IMR-90 (cell line): ENCODE results near the gene HTT. TPM values are rescaled to one million over a fixed set of nuclear protein-coding genes. Genes with fewer than 3 reads are reported as not detected.

Experiments used
- ATAC-seq: fragments of 200-7000 bp; cut with Tn5 transposase; 2 replicates; pipeline ENCODE4 v1.9.1; 2020; ENCODE audit warnings: low read depth, mild to moderate bottlenecking, moderate library complexity
- BruUV-seq: library from RNA; stranded (reverse); fragments of 400-500 nt; replicated peaks from 2 replicates; lab custom pipeline; 2021; lab: Mats Ljungman, UMichigan
- CTCF ChIA-PET: fragments of 300-600 bp; formaldehyde crosslinking; extraction: SDS; loops from one replicate; lab custom pipeline; 2021; ENCODE audit warnings: antibody characterized with exemption; lab: Yijun Ruan, JAX
- POLR2A ChIA-PET: fragments of 300-600 bp; sonication (Branson Sonifier 250); formaldehyde crosslinking; loops from one replicate; lab custom pipeline; 2022; ENCODE audit warnings: antibody characterized with exemption; ENCODE audit not compliant: unreplicated experiment; lab: Charles Lee
- DNase-seq: peaks from one replicate; pipeline ENCODE4 v3.0.0; 2013
- H2AFZ ChIP-seq: replicated peaks from 2 replicates; pipeline ENCODE3; 2013; ENCODE audit warnings: low read length, mild to moderate bottlenecking; ENCODE audit not compliant: poor library complexity
- H2AK5ac ChIP-seq: 2 replicates; pipeline ENCODE4 v1.6.1; 2013; ENCODE audit warnings: low read depth, low read length, inconsistent platforms
- H2AK9ac ChIP-seq: replicated peaks from 2 replicates; pipeline ENCODE3; 2013; ENCODE audit warnings: mild to moderate bottlenecking, low read depth, low read length, moderate library complexity; ENCODE audit not compliant: poor library complexity
- H2BK120ac ChIP-seq: 2 replicates; pipeline ENCODE4 v1.6.1; 2013; ENCODE audit warnings: low read depth, low read length, inconsistent platforms
- H2BK15ac ChIP-seq: 3 replicates; pipeline ENCODE4 v1.6.1; 2013; ENCODE audit warnings: low read depth, low read length, inconsistent platforms
- H2BK20ac ChIP-seq: 2 replicates; pipeline ENCODE4 v1.6.1; 2013; ENCODE audit warnings: low read depth, mild to moderate bottlenecking, inconsistent platforms, low read length, moderate library complexity
- H2BK5ac ChIP-seq: 2 replicates; pipeline ENCODE4 v1.6.1; 2013; ENCODE audit warnings: mild to moderate bottlenecking, low read depth, low read length, inconsistent platforms; ENCODE audit not compliant: poor library complexity, severe bottlenecking
- H3K14ac ChIP-seq: replicated peaks from 2 replicates; pipeline ENCODE4 v1.6.1; 2013; ENCODE audit warnings: low read depth, low read length, inconsistent platforms
- H3K18ac ChIP-seq: 2 replicates; pipeline ENCODE4 v1.6.1; 2013; ENCODE audit warnings: low read depth, low read length, control low read depth
- H3K23ac ChIP-seq: 2 replicates; pipeline ENCODE4 v1.6.1; 2013; ENCODE audit warnings: low read depth, low read length, inconsistent platforms
- H3K27ac ChIP-seq: 2 replicates; pipeline ENCODE4 v1.5.1; 2013; ENCODE audit warnings: mild to moderate bottlenecking, control low read depth, low read length; ENCODE audit not compliant: insufficient read depth
- H3K27me3 ChIP-seq: 2 replicates; pipeline ENCODE4 v1.6.1; 2013; ENCODE audit warnings: low read length; ENCODE audit not compliant: control insufficient read depth, insufficient read depth
- H3K36me3 ChIP-seq: 2 replicates; pipeline ENCODE4 v1.6.1; 2013; ENCODE audit warnings: low read length, mixed read lengths; ENCODE audit not compliant: control insufficient read depth, insufficient read depth
- H3K4ac ChIP-seq: 2 replicates; pipeline ENCODE4 v1.6.1; 2013; ENCODE audit warnings: low read depth, low read length, inconsistent platforms
- H3K4me1 ChIP-seq: 2 replicates; pipeline ENCODE4 v1.6.1; 2013; ENCODE audit warnings: low read length, mixed read lengths; ENCODE audit not compliant: control insufficient read depth, insufficient read depth
- H3K4me2 ChIP-seq: 2 replicates; pipeline ENCODE4 v1.6.1; 2013; ENCODE audit warnings: low read depth, mild to moderate bottlenecking, control low read depth, low read length, moderate library complexity
- H3K4me3 ChIP-seq: 2 replicates; pipeline ENCODE4 v1.5.1; 2013; ENCODE audit warnings: low read depth, mild to moderate bottlenecking, control low read depth, low read length, moderate library complexity; ENCODE audit not compliant: insufficient read depth
- H3K56ac ChIP-seq: 2 replicates; pipeline ENCODE4 v1.6.1; 2013; ENCODE audit warnings: low read length, inconsistent platforms; ENCODE audit not compliant: insufficient read depth; ENCODE audit errors: extremely low read depth
- H3K79me1 ChIP-seq, 2 experiments: 2 replicates each; pipeline ENCODE4 v1.6.1; 2013; ENCODE audit warnings: low read length in 2 of 2, inconsistent platforms in 1 of 2, low read depth in 1 of 2
- H3K9ac ChIP-seq: 2 replicates; pipeline ENCODE4 v1.6.1; 2013; ENCODE audit warnings: low read depth, low read length, control low read depth
- H3K9me1 ChIP-seq: 2 replicates; pipeline ENCODE4 v1.6.1; 2013; ENCODE audit warnings: low read length, inconsistent platforms; ENCODE audit not compliant: insufficient read depth
- H3K9me3 ChIP-seq: 2 replicates; pipeline ENCODE4 v1.6.1; 2013; ENCODE audit warnings: low read length; ENCODE audit not compliant: control insufficient read depth, insufficient read depth
- H4K20me1 ChIP-seq: 2 replicates; pipeline ENCODE4 v1.6.1; 2013; ENCODE audit warnings: low read length, inconsistent platforms; ENCODE audit not compliant: insufficient read depth
- H4K5ac ChIP-seq: 2 replicates; pipeline ENCODE4 v1.6.1; 2013; ENCODE audit warnings: mild to moderate bottlenecking, low read depth, low read length, control low read depth
- H4K8ac ChIP-seq, 2 experiments: 2 replicates each; pipeline ENCODE4 v1.6.1; 2013; ENCODE audit warnings: low read depth in 2 of 2, low read length in 2 of 2, control low read depth in 1 of 2, inconsistent platforms in 1 of 2
- H4K91ac ChIP-seq: 2 replicates; pipeline ENCODE4 v1.6.1; 2013; ENCODE audit warnings: low read depth, low read length, inconsistent platforms; ENCODE audit not compliant: insufficient read depth
- CEBPB ChIP-seq: IDR thresholded peaks from 2 replicates; pipeline ENCODE4 v1.6.1; 2012; ENCODE audit warnings: low read depth, low read length, improper control_type of control experiment
- CHD1 ChIP-seq: IDR thresholded peaks from 2 replicates; pipeline ENCODE4 v1.6.1; 2012; ENCODE audit warnings: low read depth, low read length, improper control_type of control experiment
- CTCF ChIP-seq: conservative IDR thresholded peaks from 2 replicates; pipeline ENCODE4 v1.5.1; 2012; ENCODE audit warnings: mild to moderate bottlenecking, low read depth, low read length, improper control_type of control experiment
- FOS ChIP-seq: fragments of 150-350 bp; IDR thresholded peaks from 2 replicates; pipeline ENCODE4 v1.6.1; 2016; ENCODE audit warnings: low read depth, low read length
- MAFK ChIP-seq: IDR thresholded peaks from 2 replicates; pipeline ENCODE4 v1.6.1; 2012; ENCODE audit warnings: low read depth, low read length, improper control_type of control experiment
- MAZ ChIP-seq: IDR thresholded peaks from 2 replicates; pipeline ENCODE4 v1.6.1; 2012; ENCODE audit warnings: low read depth, mild to moderate bottlenecking, low read length, improper control_type of control experiment, moderate library complexity, borderline replicate concordance
- MXI1 ChIP-seq: IDR thresholded peaks from 2 replicates; pipeline ENCODE4 v1.6.1; 2012; ENCODE audit warnings: low read depth, mild to moderate bottlenecking, low read length, moderate library complexity, borderline replicate concordance
- NFE2L2 ChIP-seq: fragments of 150-350 bp; IDR thresholded peaks from 2 replicates; pipeline ENCODE4 v1.6.1; 2016; ENCODE audit warnings: low read depth, mild to moderate bottlenecking, low read length
- RCOR1 ChIP-seq: IDR thresholded peaks from 2 replicates; pipeline ENCODE4 v1.6.1; 2012; ENCODE audit warnings: mild to moderate bottlenecking, low read length, improper control_type of control experiment; ENCODE audit not compliant: insufficient replicate concordance
- USF2 ChIP-seq: fragments of 150-350 bp; IDR thresholded peaks from 2 replicates; pipeline ENCODE4 v1.6.1; 2017; ENCODE audit warnings: mild to moderate bottlenecking, antibody characterized with exemption, low read length, low read depth
- WGBS, 2 experiments: methylation state at CpG; one replicate each; pipeline versions ENCODE4 v1.1.5 to v1.1.7; 2013; ENCODE audit warnings: missing lambda C conversion rate in 2 of 2; ENCODE audit not compliant: insufficient read length in 1 of 2; ENCODE audit errors: extremely low coverage in 2 of 2; 5-methylcytosine and 5-hydroxymethylcytosine counted together
- dilution Hi-C: fragments of 300-500 bp; cut with HindIII; formaldehyde crosslinking; loops from one replicate; pipeline ENCODE4 v1.14.3; 2018; ENCODE audit warnings: low sequenced_read_pairs; ENCODE audit not compliant: unreplicated experiment
- in situ Hi-C: fragments of 300-500 bp; cut with MboI; formaldehyde crosslinking; loops from 3 replicates; pipeline ENCODE4 v1.14.3; 2019; ENCODE audit warnings: low sequenced_read_pairs, inconsistent platforms, mixed read lengths
- intact Hi-C: fragments of 100-400 bp; cut with micrococcal nuclease; formaldehyde crosslinking; loops from 2 replicates; pipeline ENCODE4 v1.10.0; 2022
- polyA plus RNA-seq, 3 experiments: library from polyadenylated mRNA; depleted of rRNA; stranded (reverse); fragments of >200 nt; gene quantifications; 2 replicates each; pipeline ENCODE4 v1.2.3, GENCODE V29; 2012; ENCODE audit warnings: low replicate concordance in 1 of 3
- total RNA-seq: library from RNA; depleted of rRNA; stranded (reverse); fragments of >200 nt; gene quantifications from 2 replicates; pipeline ENCODE4 v1.2.3, GENCODE V29; 2012

The HTT gene
- total and polyA plus RNA-seq, 2 of the 4 experiments (the other 2 are of a cell fraction): 11.6 to 14.3 TPM

DNA sequence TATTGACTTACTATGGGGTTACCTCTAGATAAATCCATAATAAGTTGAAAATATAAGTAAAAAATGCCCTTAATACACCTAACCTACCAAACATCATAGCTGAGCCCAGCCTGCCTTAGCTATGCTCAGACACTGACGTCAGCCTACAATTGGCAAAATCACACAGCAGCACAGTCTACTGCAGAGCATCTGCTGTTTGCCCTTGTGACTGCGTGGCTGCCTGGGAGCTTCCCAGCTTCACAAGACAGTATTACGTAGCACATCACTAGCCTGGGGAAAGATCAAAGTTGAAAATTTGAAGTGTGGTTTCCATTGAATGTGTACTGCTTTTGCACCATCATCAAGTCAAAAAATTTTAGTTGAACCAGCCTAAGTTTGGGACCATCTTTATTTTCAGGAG is 8.9 kb upstream of the HTT start:
- 50% methylated on average over 1 of the region's 3 CpGs; no CpG with 5 or more reads in 1 of the 2 experiments for WGBS, 2 experiments
- H3K23ac ChIP-seq: no peak overlapping the region
- H2BK15ac ChIP-seq: no peak overlapping the region
- no TSS peak for BruUV-seq
- no peaks in the 10 kb centered on the region for H3K9me3 ChIP-seq
- no peak overlapping the region for H4K8ac ChIP-seq
- H4K20me1 ChIP-seq: no peaks in the 10 kb centered on the region
- no peak for TF ChIP-seq MAFK
- no peak for TF ChIP-seq FOS
- TF ChIP-seq CEBPB: no peak
- no peak for TF ChIP-seq RCOR1
- TF ChIP-seq MXI1: no peak
- TF ChIP-seq MAZ: no peak
- TF ChIP-seq CHD1: no peak
- TF ChIP-seq USF2: no peak
- no peak for TF ChIP-seq CTCF
- no peak for TF ChIP-seq NFE2L2
- no peak overlapping the region for H3K9ac ChIP-seq
- no peaks in the 10 kb centered on the region for H3K79me1 ChIP-seq
- ChIA-PET CTCF (no interaction called here), POLR2A (no interaction called here)
- peaks cover 20% of the 10 kb centered on the region for H3K27me3 ChIP-seq
- H2BK5ac ChIP-seq: no peak overlapping the region
- H3K18ac ChIP-seq: no peak overlapping the region
- no peak overlapping the region for H3K27ac ChIP-seq
- no peak overlapping the region for H2BK20ac ChIP-seq
- H4K91ac ChIP-seq: no peak overlapping the region
- ATAC-seq (no peak), DNase-seq (peak; percentile 66)
- dilution Hi-C loops (no loop called here), in situ Hi-C loops (no loop called here), intact Hi-C loops (no loop called here)
- no peak overlapping the region for H2AK9ac ChIP-seq
- no peak overlapping the region for H3K4ac ChIP-seq
- no peak overlapping the region for H3K4me2 ChIP-seq
- no peaks in the 10 kb centered on the region for H3K9me1 ChIP-seq
- H2BK120ac ChIP-seq: no peak overlapping the region
- H3K36me3 ChIP-seq: no peaks in the 10 kb centered on the region
- H4K5ac ChIP-seq: no peak overlapping the region
- H3K4me1 ChIP-seq: peaks cover 2% of the 10 kb centered on the region; the same call in 1 of the 2 replicates
- no peak overlapping the region for H2AFZ ChIP-seq
- no peak overlapping the region for H3K4me3 ChIP-seq
- H3K14ac ChIP-seq: no peak overlapping the region
- H2AK5ac ChIP-seq: no peak overlapping the region
- no peak overlapping the region for H3K56ac ChIP-seq
